ENCODE measurements around the gene USP21. TPM values are rescaled to one million over a fixed set of nuclear protein-coding genes. Genes with fewer than 3 reads are reported as not detected.

Gene USP21
- total and polyA plus RNA-seq, 2 of the 4 experiments (the other 2 are of a cell fraction), result 6.3 to 23.8 TPM

DNA sequence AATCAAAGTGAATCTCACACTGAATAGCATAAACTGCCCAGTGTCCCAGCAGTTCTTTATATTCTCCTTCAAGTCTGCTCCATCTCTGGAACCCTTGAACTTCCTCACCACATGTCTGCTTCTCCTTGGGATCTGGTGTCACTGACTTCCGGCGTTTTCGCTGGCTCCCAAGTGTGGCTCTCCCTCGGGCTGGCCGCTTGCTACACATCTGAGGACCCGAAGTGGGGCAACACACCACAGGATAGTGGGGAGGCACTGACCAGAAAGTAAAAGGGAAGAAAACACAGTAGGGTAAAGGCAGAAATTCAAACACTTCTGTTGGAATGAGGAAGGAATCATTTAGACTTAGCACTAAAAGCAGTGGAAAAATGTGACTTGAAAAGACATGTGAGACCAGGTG, 36.3 kb upstream of the USP21 start:
- ATAC-seq (ENCODE audit: low read depth) (no peak), DNase-seq (no peak)
- intact Hi-C loops (cut with micrococcal nuclease) (no loop called here), in situ Hi-C loops (cut with MboI; ENCODE audit: low sequenced_read_pairs) (no loop called here), dilution Hi-C loops (cut with HindIII; ENCODE audit: low sequenced_read_pairs, unreplicated experiment) (no loop called here)
- Histone ChIP-seq H2BK15ac (ENCODE audit: low read depth, low read length) (no peak overlapping the region), H3K14ac (replicated peaks; ENCODE audit: low read depth, low read length) (no peak overlapping the region), H4K91ac (ENCODE audit: insufficient read depth, low read depth, low read length) (no peak overlapping the region), H2BK5ac (ENCODE audit: low read depth, low read length, poor library complexity, severe bottlenecking) (no peak overlapping the region), H3K36me3 (ENCODE audit: control insufficient read depth, insufficient read depth, low read length) (peaks cover 55% of the 10 kb centered on the region), H3K27me3 (ENCODE audit: control insufficient read depth, insufficient read depth, low read length) (no peaks in the 10 kb centered on the region), H2AFZ (replicated peaks; ENCODE audit: low read length, poor library complexity) (no peak overlapping the region), H4K5ac (ENCODE audit: low read depth, low read length) (no peak overlapping the region), H3K4me1 (ENCODE audit: control insufficient read depth, insufficient read depth, low read length) (peaks cover 15% of the 10 kb centered on the region), H2AK5ac (ENCODE audit: low read depth, low read length) (no peak overlapping the region), H2BK20ac (ENCODE audit: low read depth, low read length) (no peak overlapping the region), H4K8ac (ENCODE audit: low read depth in 2 of 2, low read length in 2 of 2) (no peak overlapping the region), H4K20me1 (ENCODE audit: insufficient read depth, low read length) (peaks cover 30% of the 10 kb centered on the region), H3K27ac (ENCODE audit: insufficient read depth, low read length) (no peak overlapping the region), H3K4me3 (ENCODE audit: insufficient read depth, low read depth, low read length) (no peak overlapping the region), H2BK120ac (ENCODE audit: low read depth, low read length) (no peak overlapping the region), H2AK9ac (replicated peaks; ENCODE audit: low read depth, low read length, poor library complexity) (peak overlapping the region; percentile 39), H3K23ac (ENCODE audit: low read depth, low read length) (no peak overlapping the region), H3K9me1 (ENCODE audit: insufficient read depth, low read length) (peaks cover 20% of the 10 kb centered on the region), H3K9me3 (ENCODE audit: control insufficient read depth, insufficient read depth, low read length) (no peaks in the 10 kb centered on the region; the same call in 1 of the 2 replicates), H3K9ac (ENCODE audit: low read depth, low read length) (no peak overlapping the region), H3K18ac (ENCODE audit: low read depth, low read length) (no peak overlapping the region), H3K56ac (ENCODE audit: extremely low read depth, insufficient read depth, low read length) (no peak overlapping the region), H3K79me1 (ENCODE audit: low read depth in 1 of 2, low read length in 2 of 2) (peaks cover 38 to 72% of the 10 kb centered on the region in 2 experiments), H3K4ac (ENCODE audit: low read depth, low read length) (no peak overlapping the region), H3K4me2 (ENCODE audit: low read depth, low read length) (no peak overlapping the region)
- TF ChIP-seq BHLHE40 (IDR thresholded peaks at IDR 0.05; ENCODE audit: low read depth, low read length), result no peak
- TF ChIP-seq CHD1 (IDR thresholded peaks at IDR 0.05; ENCODE audit: low read depth, low read length), result no peak
- TF ChIP-seq, protein P1, sequence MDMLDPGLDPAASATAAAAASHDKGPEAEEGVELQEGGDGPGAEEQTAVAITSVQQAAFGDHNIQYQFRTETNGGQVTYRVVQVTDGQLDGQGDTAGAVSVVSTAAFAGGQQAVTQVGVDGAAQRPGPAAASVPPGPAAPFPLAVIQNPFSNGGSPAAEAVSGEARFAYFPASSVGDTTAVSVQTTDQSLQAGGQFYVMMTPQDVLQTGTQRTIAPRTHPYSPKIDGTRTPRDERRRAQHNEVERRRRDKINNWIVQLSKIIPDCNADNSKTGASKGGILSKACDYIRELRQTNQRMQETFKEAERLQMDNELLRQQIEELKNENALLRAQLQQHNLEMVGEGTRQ (IDR thresholded peaks at IDR 0.05; ENCODE audit: low read depth, low read length), result no peak
- TF ChIP-seq POLR2A (IDR thresholded peaks at IDR 0.05; ENCODE audit: low read depth, low read length), result no peak
- BruUV-seq (replicated peaks), result no TSS peak
- ChIA-PET POLR2A (ENCODE audit: unreplicated experiment) (no interaction called here), CTCF (no interaction called here)
- WGBS, 2 experiments (ENCODE audit: extremely low coverage in 2 of 2, insufficient read length in 1 of 2), result 89% methylated on average over 3 of the region's 6 CpGs; no CpG with 5 or more reads in 1 of the 2 experiments

Measured in IMR-90 (cell line).